Fibroblast of gingiva (primary cell): ENCODE data around the gene CNIH2.
"Not testable (repeated sequence)": the region's sequence is repeated elsewhere in the genome, so short reads cannot be mapped to it uniquely, and the experiment has no call there.

Experiments used
- DNase-seq: peaks from one replicate; pipeline ENCODE4 v3.0.0-alpha.2; 2011; ENCODE audit warnings: low read depth

CNIH2 gene

DNA sequence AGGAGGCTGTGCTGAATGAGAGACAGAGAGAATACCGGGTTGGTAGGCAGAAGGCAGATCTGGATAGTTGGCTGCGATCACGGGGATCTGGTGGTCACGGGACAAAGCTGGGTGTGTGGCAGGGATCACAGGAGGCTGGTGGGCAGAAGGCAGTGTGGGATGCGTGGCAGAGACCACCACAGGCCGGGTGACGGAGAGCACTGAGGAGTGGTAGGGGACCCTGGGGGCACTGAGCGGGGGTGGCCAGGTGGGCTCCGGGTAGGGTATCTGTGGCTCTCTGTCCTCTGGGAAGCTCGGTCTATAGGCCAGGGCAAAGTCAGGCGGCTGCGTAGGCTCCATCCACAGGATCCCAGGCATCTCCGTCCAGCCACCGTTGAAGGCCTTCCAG lies 37.5 kb downstream of the CNIH2 start:
- DNase-seq, result no peak

DNA sequence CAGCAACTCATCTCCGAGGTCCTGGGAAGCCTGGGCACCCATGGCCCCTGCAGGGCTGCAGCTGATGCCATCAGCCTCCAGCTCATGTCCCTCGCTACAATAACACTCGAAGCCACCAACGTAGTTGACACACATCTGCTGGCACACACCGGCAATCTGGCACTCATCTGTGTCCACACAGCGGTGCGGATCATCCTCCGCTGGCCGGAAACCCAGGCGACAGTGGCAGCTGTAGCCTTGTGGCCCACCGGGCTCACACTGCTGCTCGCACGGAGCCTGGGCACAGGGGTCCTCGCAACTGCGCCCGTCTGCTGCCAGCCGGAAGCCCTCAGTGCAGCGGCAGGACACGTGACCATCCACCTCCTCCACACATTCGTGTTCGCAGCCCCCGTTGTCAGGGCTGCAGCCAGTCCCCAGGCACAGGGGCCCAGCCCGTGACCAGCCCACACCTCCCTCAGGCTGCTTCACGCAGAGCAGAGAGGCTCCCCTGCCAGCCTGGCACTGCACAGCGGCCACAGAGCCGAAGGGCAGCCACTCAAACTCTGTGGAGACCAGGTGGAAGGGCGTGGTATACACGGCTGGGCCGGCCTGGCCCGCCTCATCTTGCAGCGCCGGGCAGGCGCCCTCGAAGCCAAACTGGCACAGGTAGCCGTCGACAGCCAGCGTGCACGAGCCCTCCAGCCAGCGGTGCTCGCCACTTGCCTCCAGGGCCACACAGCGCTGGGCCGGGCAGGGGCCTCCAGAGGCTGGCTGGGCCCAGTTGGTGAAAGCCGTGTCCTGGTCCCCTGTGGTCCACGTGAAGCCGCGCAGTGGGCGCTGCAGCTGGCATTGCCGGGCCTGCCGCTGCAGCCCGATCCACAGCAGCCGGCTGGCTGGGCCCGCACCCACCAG lies 38.2 kb downstream of the CNIH2 start:
- DNase-seq, result peak; percentile 15

DNA sequence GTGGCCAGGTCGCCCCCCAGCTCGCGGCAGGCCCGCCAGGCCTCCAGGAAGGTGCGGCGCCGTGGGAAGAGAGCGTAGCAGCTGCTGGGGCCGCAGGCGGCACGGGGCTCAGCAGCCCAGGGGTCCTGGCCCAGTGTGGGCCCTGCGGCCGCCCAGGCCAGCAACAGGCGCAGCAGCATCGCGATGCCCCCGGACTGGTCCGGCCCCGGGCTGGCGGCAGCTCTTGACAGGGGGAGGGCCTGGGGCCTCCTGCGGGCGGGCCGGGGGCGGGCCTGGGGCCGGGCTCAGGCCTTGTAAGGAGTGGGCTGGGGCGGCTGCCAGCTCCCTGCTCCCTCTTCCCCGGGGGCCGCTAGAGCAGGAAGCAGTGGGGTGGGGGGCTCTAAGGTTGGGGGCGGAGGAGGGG lies 38.9 kb downstream of the CNIH2 start, which contains the start of gene CD248:
CD248 (minus strand) TSS at position 196 of the 403 bp plus-strand sequence; CDS start at position 179, 17 bp downstream.
- peak; percentile 92 for DNase-seq

DNA sequence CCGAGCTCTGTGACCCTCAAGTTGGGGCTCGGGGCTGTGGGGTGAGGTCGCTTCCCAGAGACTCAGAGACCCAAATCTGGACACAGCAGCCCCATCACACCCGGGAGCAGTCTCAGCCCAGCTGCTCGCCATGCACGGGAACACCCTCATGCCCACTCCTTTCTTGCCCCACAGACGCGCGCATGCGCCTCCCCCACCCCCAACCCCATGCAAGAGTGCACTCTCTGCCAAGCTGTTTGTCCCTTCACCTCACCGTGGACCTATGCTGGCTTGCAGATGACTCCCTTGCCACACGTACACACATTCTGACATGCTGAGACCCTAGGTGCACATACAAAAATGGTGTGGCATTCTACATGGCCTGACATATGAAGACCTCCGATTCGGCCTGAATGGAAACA lies 39.3 kb downstream of the CNIH2 start:
- peak; percentile 79 for DNase-seq

DNA sequence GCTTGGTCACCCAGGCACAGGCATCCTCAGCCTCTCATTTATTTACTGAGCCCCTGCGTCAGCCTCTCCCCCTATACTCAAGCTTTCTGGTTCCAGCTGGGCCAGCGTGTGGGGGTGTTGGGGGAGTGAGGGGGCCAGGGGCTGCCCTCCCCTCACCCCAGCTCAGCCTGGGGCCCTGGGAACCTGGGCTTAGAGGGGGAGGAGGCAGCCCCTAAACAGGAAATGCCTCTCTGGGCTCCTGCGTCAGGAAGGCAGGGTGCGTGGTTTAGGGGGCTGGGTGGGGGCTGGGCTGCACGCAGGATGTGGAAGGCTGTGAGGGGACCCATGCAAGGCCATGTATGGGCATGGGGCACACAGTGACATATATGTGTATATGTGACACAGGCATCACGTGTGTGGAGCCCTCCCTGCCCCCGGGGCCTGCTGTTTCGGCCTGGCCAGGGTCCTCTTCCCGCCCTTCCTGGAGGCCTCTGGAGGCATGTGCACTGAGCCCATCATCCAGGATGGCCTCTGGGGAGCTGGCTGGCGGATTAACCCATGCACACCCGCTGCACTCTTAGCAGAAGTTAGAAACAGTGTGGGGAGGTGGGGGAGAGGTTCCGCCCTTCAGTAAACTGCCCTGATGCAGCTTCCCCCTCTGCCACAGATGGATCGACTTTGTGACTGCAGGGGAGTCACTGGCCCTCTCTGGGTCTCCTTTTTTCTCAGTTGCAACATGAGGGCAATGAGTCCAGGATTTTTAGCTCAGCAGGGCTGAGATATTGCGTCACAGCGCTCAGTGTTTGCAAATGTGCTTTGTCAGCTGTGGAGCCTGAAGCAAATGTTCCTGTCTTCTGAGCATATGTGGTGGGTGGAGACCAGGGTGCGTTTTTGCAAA lies 40.0 kb downstream of the CNIH2 start:
- peak; percentile 93 for DNase-seq

DNA sequence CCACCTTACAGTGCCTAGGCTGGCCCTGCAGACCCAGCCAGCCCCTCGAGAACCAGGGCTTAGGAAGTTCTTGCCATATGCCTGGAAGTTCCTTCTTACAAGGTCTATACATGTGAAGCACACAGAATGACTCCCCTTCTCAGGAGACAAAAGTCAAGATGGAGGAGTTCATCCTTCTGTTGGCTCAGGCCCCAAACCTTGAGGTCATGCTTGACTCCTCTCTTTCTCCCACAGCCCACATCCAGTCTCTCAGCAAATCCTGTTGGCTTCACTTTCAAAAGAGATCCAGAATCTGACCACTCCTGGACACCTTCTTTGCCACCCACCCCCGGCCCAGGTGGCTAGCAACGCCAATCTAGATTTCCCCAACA lies 40.6 kb downstream of the CNIH2 start:
- DNase-seq, result no peak

DNA sequence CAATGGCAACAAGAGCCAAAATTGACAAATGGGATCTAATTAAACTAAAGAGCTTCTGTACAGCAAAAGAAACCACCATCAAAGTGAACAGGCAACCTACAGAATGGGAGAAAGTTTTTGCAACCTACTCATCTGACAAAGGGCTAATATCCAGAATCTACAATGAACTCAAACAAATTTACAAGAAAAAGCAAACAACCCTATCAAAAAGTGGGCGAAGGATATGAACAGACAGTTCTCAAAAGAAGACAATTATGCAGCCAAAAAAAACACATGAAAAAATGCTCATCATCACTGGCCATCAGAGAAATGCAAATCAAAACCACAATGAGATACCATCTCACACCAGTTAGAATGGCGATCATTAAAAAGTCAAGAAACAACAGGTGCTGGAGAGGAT lies 42.3 kb downstream of the CNIH2 start:
- not testable (repeated sequence) for DNase-seq

DNA sequence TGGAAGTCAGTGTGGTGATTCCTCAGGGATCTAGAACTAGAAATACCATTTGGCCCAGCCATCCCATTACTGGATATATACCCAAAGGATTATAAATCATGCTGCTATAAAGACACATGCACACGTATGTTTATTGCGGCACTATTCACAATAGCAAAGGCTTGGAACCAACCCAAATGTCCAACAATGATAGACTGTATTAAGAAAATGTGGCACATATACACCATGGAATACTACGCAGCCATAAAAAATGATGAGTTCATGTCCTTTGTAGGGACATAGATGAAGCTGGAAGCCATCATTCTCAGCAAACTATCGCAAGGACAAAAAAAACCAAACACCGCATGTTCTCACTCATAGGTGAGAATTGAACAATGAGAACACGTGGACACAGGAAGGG lies 42.8 kb downstream of the CNIH2 start:
- not testable (repeated sequence) for DNase-seq

DNA sequence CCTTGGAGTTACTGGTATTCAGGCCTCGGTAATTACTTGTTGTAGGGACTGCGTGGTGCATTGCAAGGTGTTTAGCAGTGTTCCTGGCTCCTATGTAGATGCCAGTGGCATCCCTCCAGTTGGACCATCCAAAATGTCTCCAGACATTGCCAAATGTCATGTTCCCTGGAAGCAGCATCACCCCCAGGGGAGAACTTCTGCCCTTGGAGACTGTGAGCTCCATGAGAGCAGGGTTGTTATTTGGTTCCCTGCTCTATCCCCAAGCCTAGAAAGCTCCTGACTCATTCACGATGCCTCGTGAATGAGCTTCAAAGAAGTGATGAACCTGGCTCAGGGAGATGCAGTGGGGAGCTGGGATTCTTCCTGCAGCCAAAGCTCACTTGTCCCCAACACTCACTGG lies 43.6 kb downstream of the CNIH2 start:
- peak; percentile 55 for DNase-seq

DNA sequence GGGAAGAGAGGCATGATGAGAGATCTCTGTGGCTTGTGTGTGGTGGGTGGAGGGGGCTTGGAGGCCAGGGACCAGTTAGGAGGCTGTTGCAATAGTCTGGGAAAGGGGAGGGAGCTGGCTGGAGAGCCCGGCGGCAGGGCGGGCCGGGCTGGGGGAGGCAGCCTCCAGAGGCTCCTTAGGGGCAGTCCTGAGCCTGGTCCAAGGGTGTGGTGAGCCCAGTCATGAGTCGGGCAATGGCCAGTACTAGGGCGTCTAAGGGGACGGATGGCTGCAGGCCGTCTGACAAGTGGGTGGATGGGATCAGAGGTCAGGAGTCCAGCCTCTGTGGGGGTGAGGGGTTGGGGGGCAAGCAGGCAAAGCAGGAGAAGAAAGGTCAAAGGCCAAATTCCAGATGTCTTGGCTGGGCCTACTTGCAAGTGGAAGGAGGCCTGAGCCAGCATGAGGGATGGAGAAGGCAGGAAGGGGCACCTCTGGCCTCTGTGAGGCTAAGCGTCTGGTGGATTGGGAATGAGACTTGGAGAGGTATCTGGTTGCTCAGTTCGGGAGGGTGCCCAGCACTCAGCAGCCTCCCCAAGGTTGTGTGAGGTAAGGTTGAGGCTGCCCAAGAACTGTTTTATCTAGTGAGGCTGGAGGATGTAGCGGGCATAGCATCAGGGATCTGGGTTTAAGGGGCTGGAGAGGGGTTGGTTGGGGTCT lies 44.9 kb downstream of the CNIH2 start:
- peak; percentile 81 for DNase-seq

DNA sequence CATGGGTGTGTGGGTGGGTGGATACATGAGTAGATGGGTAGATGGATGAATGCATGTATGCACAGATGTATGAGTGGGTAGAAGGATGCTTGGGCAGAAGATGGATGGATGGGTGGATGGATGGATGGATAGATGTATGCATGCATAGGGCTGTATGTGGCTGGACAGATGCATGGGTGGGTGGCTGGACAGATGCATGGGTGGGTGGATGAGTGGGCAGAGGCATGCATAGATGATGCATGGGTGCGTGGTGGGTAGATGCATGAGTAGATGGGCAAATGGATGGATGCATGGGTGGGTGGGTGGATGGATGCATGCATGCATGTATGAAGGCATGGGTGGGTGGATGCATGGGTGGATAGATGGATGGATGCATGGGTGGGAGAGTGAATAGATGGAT lies 45.7 kb downstream of the CNIH2 start:
- no peak for DNase-seq

DNA sequence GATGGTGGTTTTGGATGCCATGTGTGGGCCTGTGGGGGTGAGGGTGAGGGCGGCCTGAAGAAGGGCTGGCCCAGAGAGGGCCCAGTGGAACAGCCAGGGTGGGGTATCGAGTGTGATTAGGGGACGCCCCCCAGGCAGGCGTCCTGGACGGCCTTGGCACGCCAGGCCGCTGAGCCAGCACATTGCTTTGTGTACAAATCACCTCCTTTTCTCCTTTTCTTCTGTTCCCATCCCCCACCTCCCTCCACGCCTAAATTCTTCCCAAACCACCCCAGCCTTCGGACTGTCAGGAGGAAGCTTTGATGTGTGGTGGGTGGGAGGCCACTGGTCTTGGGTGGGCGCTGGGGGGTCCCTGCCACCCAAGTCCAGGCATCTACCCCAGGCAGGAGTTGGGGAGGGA lies 46.7 kb downstream of the CNIH2 start:
- peak; percentile 70 for DNase-seq

DNA sequence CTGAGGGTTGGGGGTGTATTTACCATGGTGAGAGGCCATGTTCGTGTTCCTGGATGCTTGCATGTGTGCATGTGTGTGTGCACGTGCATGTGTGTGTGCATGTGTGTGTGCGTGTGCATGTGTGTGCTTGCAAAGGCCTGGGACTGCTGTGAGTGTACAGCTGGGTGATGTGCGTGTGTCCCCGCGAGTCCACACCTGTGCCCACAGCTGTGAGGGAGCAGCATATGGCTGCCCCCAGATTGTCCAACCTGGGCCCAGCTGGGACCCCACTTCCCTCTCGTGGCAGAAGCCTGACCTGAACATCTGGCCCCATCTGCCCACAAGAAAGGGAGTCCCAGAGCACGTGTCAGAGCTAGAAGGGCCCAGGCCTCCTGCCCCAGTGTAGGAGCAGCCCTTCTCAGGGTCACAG lies 47.3 kb downstream of the CNIH2 start:
- DNase-seq, result no peak

DNA sequence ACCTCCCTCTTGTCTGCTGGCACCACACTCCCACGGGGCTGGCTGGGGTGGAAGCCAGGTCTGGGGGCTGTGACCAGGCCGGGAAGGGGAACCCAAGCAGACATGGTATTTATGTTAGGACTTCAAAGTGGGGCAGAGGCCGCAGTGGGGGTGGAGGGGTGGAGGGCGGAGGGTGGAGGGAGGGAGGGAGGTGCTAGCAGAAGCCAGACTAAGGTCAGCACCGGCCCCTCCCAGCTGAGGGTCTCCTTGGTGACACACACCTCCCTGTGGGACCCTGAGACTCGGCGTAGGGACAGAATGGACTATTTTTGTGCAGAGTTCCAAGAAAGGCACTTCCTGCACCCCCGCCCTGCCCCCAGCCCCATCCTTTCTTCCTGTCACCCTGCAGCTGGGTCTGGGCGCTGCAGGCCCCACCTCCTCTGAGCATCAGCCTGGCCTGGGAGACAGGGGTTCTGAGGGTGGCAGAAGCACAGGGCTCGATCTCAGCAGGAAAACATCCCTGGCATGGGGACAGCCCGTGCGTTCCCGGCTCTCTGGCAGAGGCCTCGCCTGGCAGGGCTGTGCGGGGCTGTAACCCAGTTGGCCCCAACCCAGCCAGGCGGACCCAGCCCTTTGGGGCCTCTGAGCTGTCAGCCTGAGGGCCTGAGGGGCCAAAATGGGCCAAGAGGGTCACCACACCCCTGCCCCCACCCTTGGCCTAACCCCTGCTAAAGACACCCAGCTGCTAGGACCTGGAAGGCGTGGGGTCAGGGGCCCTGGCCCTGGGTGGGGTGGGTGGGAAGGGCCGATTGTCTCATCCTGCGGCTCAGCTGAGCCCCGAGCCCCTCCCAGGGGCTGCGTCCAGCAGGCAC lies 48.5 kb downstream of the CNIH2 start:
- peak; percentile 88 for DNase-seq

DNA sequence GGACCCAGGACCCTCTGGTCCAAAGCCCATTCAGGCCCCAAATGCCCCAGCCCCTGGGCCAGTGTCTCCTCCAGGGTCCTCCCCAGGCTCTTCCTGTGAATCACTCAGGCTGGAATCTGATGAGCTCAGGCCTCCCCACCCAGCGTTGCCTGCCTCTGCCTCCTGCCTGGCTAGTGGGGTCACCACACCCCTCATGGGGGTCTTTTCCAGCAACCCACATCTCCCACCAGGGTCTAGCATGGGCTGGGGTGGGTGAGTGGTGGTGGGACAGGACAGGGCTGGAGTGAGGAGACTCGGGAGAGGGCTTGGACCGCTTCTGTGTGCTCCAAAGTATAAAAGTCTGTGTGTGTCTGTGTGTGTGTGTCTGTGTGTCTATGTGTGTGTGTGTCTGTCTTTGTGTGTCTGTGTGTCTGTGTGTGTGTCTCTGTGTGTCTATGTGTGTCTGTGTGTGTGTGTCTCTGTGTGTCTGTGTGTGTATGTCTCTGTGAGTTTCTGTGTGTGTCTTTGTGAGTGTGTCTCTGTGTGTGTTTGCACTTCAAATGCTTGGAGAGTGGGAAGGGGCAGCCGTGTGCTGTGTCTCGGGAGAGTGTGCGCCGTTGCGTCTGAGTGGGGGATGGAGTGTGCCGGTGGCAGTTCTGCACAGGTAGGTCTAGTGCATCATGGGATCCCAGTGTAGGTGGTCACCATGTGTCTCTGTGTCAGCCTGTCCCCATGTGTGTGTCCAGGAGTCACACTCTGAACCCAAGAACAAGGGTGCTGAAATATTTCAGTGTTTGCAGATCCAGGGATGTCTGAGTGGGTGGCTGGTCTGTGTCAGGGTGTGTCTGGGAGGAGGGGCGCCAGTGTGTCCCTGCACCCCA lies 49.4 kb downstream of the CNIH2 start:
- DNase-seq, result peak; percentile 52

DNA sequence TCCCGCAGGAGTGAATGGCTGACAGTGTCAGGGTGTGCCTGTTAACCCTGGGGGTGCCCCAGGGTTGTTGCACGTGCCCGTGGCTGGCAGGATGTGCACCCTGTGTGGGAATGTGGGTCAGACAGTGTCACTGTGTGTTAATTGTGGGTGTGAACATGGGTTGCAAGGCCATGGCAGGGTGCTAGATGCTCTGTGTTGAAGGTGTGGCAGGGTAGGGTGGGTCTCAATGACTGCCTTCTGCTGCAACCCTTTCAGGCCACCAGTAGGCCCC lies 50.0 kb downstream of the CNIH2 start:
- DNase-seq, result no peak

DNA sequence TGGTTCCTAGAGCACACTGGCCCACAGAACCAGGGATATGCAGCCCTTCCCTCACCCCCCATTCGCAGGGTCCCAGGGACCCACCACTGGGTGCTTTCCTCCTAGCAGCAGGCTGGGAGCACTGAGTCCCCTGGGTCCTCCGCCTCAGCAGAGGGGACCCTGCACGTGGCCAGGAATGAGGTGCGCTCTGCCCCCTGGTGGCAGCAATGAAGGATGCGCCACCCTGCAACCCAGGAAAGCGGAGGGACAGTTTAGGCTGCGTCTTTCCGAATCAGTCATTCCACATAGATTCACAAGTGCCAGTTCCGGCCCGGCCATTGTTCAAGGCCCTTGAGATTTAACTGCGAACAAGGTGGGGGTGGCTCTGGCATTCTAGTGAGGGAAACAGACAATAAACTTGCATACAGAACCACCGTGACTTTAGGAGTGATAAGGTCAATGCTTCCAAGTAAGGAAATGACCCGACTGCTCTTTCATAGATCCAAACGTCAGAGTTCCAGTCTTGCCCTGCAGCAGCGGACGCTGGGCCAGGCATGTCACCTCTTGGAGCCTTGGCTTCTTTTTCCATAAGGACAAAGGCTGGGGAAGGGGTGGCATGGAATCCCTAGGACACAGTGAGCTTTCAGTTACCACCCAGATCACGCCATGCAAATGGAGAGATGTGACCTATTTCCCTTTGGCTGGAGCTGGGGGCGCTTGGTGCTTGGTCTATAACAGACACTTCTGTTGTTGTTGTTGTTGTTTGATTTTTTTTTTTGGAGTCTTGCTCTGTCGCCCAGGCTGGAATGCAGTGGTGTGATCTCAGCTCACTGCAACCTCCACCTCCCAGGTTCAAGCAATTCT lies 50.5 kb downstream of the CNIH2 start:
- DNase-seq, result peak; percentile 73

DNA sequence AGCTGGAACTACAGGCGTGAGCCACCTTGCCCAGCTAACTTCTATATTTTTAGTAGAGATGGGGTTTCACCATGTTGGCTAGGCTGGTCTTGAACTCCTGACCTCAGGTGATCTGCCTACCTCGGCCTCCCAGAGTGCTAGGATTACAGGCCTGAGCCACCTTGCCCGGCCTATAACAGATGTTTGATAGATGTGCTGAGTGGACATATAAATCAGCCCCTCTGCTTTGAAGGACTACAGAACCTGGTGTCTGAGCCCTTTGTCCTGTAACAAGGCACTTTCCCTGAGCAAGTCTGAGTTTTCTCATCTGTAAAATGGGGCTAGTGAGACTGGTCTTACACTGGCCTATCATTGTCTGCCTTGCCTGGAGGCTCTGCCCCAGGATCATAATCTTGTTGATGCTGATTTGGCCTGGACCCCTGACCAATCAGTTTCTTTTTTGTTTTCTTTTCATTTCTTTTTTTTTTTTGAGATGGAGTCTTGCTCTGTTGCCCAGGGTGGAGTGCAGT lies 51.2 kb downstream of the CNIH2 start:
- no peak for DNase-seq

DNA sequence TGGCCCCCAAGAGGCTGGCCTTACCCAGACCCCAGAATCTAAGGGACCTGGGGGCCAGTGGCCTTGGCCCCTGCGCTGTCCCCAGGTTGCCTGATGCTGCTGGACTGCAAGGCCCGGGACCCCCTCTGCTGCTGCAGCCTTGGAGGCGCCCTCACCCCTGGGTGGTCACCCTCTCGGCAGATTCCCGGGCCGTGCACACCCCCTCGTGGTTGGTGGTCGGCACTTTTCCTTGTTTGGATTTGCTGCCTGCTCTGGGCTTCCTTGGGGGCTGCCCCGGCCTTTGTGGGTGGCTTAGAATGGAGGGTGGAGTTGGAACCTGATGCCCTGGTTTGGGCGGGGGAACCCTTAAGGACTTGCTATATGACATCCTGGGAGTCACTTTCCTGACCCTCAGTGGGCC lies 53.0 kb downstream of the CNIH2 start:
- no peak for DNase-seq
